Breast epithelium (tissue), 4 donors: ENCODE data around the gene SEC61G. TPM values are rescaled to one million over a fixed set of nuclear protein-coding genes. Genes with fewer than 3 reads are reported as not detected.
A peak's percentile ranks its signal among the peaks of the same experiment; 100 is the strongest.

Experiments used
- DNase-seq, 2 donors: peaks; one replicate each; pipeline ENCODE4 v3.0.0-alpha.2; 2019; ENCODE audit warnings: low spot score in 2 of 2
- H3K27ac ChIP-seq, 2 donors: fragments of 200-600 bp; sonication (generic) in 1 of 2; one replicate each; pipeline ENCODE4 v1.5.1; 2016 to 2019; ENCODE audit warnings: mild to moderate bottlenecking in 1 of 2
- H3K27me3 ChIP-seq, 2 donors: fragments of 200-600 bp; sonication (generic) in 1 of 2; one replicate each; pipeline versions ENCODE4 v1.5.1 to v1.6.0; 2017 to 2019; ENCODE audit warnings: control low read depth in 1 of 2, mild to moderate bottlenecking in 1 of 2
- H3K36me3 ChIP-seq: fragments of 200-600 bp; one replicate; pipeline ENCODE4 v1.5.1; 2019
- H3K4me1 ChIP-seq, 2 donors: fragments of 200-600 bp; sonication (generic); one replicate each; pipeline ENCODE4 v1.5.1; 2016 to 2019; ENCODE audit warnings: control low read depth in 1 of 2
- H3K4me3 ChIP-seq, 3 donors: fragments of 200-600 bp; sonication (generic); 1 replicate in 2 of 3; 2 replicates in 1 of 3; pipeline ENCODE4 v1.5.1; 2016 to 2019; ENCODE audit warnings: mild to moderate bottlenecking in 3 of 3, moderate library complexity in 2 of 3
- H3K9me3 ChIP-seq, 2 donors: fragments of 200-600 bp; sonication (generic) in 1 of 2; one replicate each; pipeline ENCODE4 v1.5.1; 2016 to 2019; ENCODE audit warnings: control low read depth in 1 of 2
- POLR2A ChIP-seq: fragments of 450-650 bp; IDR thresholded peaks from one replicate; pipeline ENCODE4 v1.6.1; 2016; ENCODE audit warnings: antibody characterized with exemption, mild to moderate bottlenecking, moderate library complexity
- POLR2AphosphoS5 ChIP-seq, 3 donors: sonication (generic); formaldehyde crosslinking; IDR thresholded peaks; one replicate each; pipeline ENCODE4 v1.6.1; 2017; ENCODE audit warnings: antibody characterized with exemption in 3 of 3
- intact Hi-C: fragments of 100-400 bp; cut with DNase I; formaldehyde crosslinking; loops from one replicate; pipeline ENCODE4 v1.15.1; 2023; ENCODE audit warnings: low total_unique reads
- total RNA-seq, 3 donors: library from RNA; depleted of rRNA; stranded (reverse); fragments of >200 nt; gene quantifications; one replicate each; pipeline ENCODE4 v1.1.0, GENCODE V29; 2016
- TF ChIP-seq, protein P1 (sequence below), 3 donors: fragments of 450-650 bp; IDR thresholded peaks; one replicate each; pipeline ENCODE4 v1.5.1; 2016 to 2017; ENCODE audit warnings: antibody characterized with exemption in 3 of 3, mild to moderate bottlenecking in 3 of 3, moderate library complexity in 3 of 3

Gene SEC61G
- total RNA-seq, result 100 to 1,000 TPM; 192 to 238 (median 194) TPM

DNA sequence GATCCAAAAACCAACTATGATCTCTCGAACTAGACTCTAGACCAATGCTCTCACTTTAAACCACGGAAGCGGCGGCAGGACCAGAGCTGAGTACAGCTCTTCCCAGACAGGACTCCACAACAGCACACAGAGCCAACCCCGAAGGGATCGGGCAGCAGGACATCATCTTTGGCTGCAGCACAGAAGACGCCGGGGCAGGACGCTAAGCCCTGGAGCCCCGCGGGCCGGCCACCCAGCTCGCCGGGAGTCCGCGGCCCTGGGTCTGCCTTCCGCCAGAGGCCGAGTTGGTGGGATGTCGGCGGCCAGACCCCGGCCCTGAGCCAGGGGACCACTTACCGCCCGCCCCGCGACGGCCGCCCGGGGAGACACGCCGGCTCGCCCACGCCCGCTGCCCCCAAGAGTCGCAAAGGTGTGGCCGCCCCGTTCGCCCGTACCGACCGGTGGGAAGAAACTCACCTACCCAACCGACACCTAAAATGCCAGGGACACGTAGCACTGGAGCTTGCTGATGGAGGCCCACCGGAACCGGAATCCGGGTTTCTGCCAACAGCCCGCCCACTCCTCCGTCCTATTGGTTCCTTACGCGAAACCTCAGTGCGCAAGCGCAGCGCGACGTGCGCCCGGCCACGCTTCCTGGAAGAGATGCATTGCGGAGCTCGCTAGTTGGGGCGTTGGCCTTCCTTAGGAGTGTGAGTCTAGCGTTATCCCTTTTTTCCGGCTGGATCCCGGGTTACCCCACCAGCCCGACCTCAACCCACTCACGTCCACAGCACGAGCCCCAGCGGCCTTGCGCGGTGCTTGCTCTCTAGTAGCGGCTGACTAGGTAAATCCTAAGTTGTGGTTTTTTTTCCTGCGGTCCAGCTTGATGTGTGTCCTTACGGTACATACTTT is at the start of gene SEC61G:
Gene SEC61G (minus strand): TSS at position 510 of the 891 bp plus-strand sequence. CDS start 1,623 bp downstream, outside the sequence.
- Histone ChIP-seq H3K27me3 (no peaks in the 10 kb centered on the region), H3K4me3 (peak within 1 kb of the TSS; percentile 89 to 100 (median 98)), H3K4me1 (peaks cover 0 to 10% of the 10 kb centered on the region in 2 donors), H3K27ac (peak within 1 kb of the TSS; percentile 90 to 93), H3K9me3 (no peaks in the 10 kb centered on the region), H3K36me3 (no peaks in the 10 kb centered on the region)
- peak; percentile 96 to 97 for DNase-seq
- TF ChIP-seq, protein P1, sequence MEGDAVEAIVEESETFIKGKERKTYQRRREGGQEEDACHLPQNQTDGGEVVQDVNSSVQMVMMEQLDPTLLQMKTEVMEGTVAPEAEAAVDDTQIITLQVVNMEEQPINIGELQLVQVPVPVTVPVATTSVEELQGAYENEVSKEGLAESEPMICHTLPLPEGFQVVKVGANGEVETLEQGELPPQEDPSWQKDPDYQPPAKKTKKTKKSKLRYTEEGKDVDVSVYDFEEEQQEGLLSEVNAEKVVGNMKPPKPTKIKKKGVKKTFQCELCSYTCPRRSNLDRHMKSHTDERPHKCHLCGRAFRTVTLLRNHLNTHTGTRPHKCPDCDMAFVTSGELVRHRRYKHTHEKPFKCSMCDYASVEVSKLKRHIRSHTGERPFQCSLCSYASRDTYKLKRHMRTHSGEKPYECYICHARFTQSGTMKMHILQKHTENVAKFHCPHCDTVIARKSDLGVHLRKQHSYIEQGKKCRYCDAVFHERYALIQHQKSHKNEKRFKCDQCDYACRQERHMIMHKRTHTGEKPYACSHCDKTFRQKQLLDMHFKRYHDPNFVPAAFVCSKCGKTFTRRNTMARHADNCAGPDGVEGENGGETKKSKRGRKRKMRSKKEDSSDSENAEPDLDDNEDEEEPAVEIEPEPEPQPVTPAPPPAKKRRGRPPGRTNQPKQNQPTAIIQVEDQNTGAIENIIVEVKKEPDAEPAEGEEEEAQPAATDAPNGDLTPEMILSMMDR (IDR thresholded peaks at IDR 0.05), result peak in 1 of 3 donors; percentile 21
- TF ChIP-seq POLR2AphosphoS5 (IDR thresholded peaks at IDR 0.05) (peak; percentile 92 to 96 (median 94)), POLR2A (peak; percentile 94)
- intact Hi-C loops, result no loop called here

DNA sequence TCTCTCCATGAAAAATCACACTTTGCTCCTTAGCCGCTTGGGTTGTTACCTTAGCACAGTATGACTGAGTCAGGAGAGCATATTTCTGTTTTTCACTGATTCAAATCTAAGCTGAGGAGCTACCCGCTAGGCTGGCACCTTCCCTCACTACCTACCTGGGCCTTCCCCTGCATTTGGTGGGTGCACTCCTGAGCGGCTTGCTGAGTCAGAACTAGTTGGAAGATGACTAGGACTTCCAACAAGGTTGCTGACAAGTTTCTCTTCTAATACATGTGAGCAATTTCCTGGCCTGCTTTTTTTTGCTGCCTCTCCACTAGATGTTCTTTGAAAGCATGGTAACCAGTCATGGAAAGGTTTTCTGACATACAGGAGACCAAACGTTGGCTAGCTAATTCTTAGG is 43.8 kb upstream of the SEC61G start:
- TF ChIP-seq, protein P1 (IDR thresholded peaks at IDR 0.05), result no peak
- TF ChIP-seq POLR2AphosphoS5 (IDR thresholded peaks at IDR 0.05) (no peak), POLR2A (no peak)
- Histone ChIP-seq H3K36me3 (no peaks in the 10 kb centered on the region), H3K27ac (no peak overlapping the region), H3K9me3 (no peaks in the 10 kb centered on the region), H3K27me3 (no peaks in the 10 kb centered on the region), H3K4me1 (no peaks in the 10 kb centered on the region), H3K4me3 (no peak overlapping the region)
- intact Hi-C loops, result no loop called here
- DNase-seq, result no peak

DNA sequence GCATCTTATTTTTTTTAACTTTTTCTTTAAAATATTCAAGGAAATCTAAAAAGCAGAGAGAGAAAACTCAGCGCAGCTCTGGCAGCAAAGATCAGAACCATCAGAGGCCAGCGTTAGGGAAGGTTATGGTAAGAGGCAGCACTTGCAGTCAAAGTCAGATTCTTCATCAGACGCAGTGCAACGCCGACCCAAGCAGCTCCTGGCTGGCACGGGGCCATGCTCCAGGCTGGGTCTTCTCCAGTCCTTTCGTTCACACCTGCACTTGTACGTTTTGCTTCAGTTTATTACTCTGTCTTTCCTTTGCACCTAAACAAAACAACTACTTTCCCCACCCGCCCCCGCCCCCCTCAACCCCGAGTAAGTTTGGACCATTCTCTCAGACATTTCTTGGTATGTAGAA is 43.1 kb upstream of the SEC61G start:
- H3K4me3 ChIP-seq, result no peak overlapping the region
- DNase-seq, result no peak
- H3K9me3 ChIP-seq, result no peaks in the 10 kb centered on the region
- no peaks in the 10 kb centered on the region for H3K36me3 ChIP-seq
- TF ChIP-seq POLR2AphosphoS5 (IDR thresholded peaks at IDR 0.05) (no peak), POLR2A (no peak)
- TF ChIP-seq, protein P1 (IDR thresholded peaks at IDR 0.05), result no peak
- no peaks in the 10 kb centered on the region for H3K27me3 ChIP-seq
- no peak overlapping the region for H3K27ac ChIP-seq
- intact Hi-C loops, result no loop called here
- no peaks in the 10 kb centered on the region for H3K4me1 ChIP-seq

DNA sequence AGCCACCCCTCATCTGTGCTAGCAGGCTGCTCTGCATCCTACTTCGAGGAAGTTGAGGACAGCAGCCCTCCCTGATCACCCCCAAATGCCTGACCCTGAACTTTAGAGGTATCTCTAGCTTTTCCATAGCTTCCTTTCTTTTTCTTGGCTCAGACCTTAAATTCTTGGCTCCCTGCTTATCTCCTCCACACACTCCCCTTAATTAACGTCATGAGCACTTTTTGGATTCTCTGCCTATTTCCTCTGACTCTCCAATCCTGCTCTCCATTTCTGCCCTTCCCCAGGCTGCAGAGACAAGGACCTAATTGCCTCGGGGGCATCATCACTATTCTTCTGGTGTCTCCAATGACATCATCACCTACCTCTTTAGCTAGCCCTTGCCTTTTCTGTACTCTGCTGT is 40.8 kb upstream of the SEC61G start:
- Histone ChIP-seq H3K9me3 (no peaks in the 10 kb centered on the region), H3K27ac (no peak overlapping the region), H3K4me1 (no peaks in the 10 kb centered on the region), H3K27me3 (no peaks in the 10 kb centered on the region), H3K36me3 (no peaks in the 10 kb centered on the region), H3K4me3 (no peak overlapping the region)
- no peak for TF ChIP-seq POLR2A
- TF ChIP-seq, protein P1 (IDR thresholded peaks at IDR 0.05), result no peak
- TF ChIP-seq POLR2AphosphoS5 (IDR thresholded peaks at IDR 0.05), result no peak
- no peak for DNase-seq
- intact Hi-C loops, result no loop called here

DNA sequence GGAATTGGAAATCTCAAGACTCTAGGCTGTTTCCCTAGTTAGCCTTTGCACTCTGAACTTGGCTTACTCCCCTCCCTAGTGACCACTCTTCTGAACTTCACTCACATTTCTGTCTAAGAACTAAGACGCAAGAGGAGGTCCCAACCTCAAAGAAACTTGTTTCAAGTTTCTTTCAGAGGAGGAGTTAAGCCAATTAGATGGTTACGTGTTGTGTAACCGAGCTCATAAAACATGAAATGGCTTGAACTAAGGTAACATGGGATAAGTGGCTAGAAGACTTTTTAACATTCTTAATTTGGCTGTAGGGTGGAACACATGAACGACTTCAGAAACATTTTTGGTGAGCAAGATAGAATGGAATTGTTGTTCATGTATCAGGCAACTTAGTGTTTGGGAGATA is 39.5 kb upstream of the SEC61G start:
- intact Hi-C loops, result no loop called here
- Histone ChIP-seq H3K9me3 (no peaks in the 10 kb centered on the region), H3K36me3 (no peaks in the 10 kb centered on the region), H3K27ac (no peak overlapping the region), H3K27me3 (no peaks in the 10 kb centered on the region), H3K4me1 (no peaks in the 10 kb centered on the region), H3K4me3 (no peak overlapping the region)
- DNase-seq, result no peak
- TF ChIP-seq, protein P1 (IDR thresholded peaks at IDR 0.05), result no peak
- TF ChIP-seq POLR2A (no peak), POLR2AphosphoS5 (IDR thresholded peaks at IDR 0.05) (no peak)
